Erythroblast (primary cell): ENCODE results near the gene SNED1.

Experiments
- GATA1 ChIP-seq: IDR thresholded peaks from 2 replicates; pipeline ENCODE4 v1.6.1; 2011; ENCODE audit warnings: low read depth, mild to moderate bottlenecking, control low read depth, low read length, moderate library complexity
- POLR2A ChIP-seq: IDR thresholded peaks from 2 replicates; pipeline ENCODE4 v1.6.1; 2011; ENCODE audit warnings: mild to moderate bottlenecking, low read length

DNA sequence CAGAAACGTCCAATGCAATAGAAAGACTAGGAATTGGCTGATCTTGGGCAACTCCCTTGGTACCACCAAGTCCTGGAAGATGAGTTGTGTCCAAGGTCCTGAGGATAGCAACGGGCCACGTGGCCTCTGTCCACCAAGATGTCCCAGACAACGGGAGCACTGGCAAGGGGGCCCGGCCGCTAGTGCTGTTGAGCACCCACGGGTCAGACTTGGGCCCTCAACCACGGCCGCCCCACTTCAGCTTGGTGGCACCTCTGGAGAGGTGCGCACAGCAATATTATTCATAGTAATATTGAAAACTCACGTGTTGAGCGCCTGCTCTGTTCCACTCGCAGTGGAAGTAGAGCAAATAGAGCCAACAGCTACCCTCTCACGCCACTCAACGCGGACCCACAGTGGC lies 131.9 kb downstream of the SNED1 start:
- TF ChIP-seq POLR2A: no peak
- no peak for TF ChIP-seq GATA1
